GM19468 (cell line): ENCODE data around the gene ELAVL3.
A peak's percentile ranks its signal among the peaks of the same experiment; 100 is the strongest.
"Not testable (repeated sequence)": the region's sequence is repeated elsewhere in the genome, so short reads cannot be mapped to it uniquely, and the experiment has no call there.

ENCODE experiments used
- ATAC-seq: cut with Tn5 transposase; IDR thresholded peaks from one replicate; pipeline ENCODE4 v1.9.1; 2021; ENCODE audit warnings: mild to moderate bottlenecking, moderate library complexity, moderate number of reproducible peaks; ENCODE audit not compliant: unreplicated experiment; ENCODE audit errors: extremely low read depth

ELAVL3 gene

DNA sequence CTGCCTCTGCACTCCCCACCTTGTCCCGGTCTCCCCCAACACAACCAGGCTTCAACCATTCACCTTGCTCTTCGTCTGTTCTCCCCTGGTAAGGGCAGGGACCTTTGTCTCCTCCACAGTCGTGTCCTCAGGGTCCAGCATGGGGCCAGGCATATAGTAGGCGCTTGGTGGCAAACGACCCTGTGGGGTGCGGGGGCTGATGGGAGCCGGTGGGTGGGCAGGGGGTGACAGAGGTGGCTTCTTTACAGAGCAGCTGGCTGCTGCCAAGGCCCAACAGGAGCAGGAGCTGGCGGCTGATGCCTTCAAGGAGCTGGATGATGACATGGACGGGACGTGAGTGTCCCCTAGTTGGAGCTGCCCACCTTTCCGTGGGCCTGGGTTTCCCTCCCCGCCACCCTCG lies 35.7 kb downstream of the ELAVL3 start:
- no peak for ATAC-seq

DNA sequence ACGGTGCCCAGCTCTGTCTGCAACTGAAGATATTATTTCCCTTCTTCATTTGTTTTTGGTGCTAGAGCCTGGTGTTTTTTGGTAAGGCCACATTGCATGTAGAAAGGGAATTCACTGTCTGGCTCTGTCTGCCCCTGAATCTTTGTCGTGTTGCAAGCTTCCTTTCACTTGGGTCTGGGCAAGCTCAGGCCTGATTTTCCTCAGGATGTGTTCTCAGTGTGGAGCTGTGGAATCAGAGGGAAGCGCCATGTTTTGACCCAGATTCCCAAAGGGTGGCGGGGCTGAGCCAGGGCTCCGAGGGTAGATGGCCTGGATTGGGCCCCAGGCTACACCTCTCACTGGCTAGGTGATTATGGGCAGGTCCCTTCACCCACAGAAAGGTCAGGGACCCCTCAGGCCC lies 36.8 kb downstream of the ELAVL3 start:
- ATAC-seq = no peak

DNA sequence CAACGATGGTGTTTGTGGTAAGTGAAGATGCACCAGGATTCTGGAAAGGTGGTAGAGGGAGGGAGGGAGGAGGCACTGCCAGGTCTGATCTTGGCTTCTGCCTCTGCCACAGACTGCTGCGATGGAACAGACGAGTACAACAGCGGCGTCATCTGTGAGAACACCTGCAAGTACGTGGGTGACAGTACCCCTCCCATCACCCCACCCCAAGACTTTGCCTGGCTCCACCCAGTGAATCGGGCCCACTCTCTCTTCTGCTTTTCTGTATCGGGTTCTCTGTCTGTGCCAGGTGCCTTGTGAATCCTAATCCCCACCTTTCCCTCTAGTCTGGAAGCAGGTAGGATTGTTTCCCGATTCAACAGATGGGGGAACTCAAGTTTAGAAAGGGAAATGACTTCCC lies 42.9 kb downstream of the ELAVL3 start:
- ATAC-seq = no peak

DNA sequence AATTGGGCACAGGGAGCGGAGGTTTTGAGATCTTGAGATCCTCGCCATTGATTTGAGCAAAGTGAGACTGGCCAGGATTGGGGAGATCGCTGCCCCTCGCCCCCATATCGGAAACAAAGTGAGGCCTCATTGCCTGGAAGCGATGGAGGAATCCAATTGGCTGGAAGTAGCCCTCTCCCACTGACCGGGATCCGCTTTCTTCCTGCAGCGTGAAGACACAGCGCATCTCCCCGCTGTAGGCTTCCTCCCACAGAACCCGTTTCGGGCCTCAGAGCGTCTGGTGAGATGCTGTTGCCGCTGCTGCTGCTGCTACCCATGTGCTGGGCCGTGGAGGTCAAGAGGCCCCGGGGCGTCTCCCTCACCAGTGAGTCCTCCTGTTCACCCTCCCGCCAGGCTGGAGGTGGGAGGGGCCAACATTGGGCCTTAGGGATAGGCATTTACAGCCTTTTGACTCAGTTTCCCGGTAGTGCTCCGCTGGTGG lies 45.0 kb downstream of the ELAVL3 start:
- no peak for ATAC-seq

DNA sequence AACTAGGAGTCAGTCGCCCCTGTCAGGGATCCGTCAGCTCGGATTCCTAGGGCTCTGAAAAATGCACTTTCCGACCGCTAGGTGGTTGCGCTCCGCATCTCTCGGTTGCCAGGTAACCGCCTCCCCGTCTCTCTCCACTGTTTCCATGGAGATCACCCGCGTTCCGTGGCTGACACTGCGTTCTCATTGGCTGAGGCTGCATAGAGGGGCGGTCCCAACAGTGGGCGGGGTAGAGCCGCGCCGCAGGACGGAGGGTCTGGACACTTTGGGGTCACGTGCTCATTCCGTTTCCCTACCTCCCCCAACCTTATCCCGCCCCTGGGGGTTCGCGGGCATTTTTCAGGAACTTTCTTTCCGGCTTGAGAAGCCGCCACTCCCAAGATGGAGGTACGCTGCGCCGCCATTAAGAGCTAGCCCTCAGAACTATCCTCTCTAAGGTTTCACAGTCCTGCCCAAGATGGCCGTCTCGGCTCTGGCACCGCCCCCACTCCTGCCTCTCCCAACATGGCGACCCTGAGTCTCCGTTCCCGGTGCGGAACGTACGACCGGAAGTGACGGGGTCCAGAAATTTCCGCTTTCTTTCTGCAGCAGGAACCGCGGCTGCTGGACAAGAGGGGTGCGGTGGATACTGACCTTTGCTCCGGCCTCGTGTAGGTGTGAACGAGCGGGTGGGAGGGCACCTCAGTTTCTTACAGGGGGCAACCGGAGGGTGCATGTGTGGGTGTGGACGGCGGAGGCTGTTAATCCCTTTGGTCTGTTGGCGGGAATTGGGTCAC lies 45.6 kb downstream of the ELAVL3 start, which contains the start of the genes ODAD3 and PRKCSH:
ODAD3 (minus strand) TSS at position 65 of the 776 bp plus-strand sequence. CDS start 105 bp downstream, outside the sequence.
PRKCSH (plus strand) TSS at position 579 of the 776 bp plus-strand sequence. CDS start 483 bp downstream, outside the sequence.
- peak; percentile 82 for ATAC-seq

DNA sequence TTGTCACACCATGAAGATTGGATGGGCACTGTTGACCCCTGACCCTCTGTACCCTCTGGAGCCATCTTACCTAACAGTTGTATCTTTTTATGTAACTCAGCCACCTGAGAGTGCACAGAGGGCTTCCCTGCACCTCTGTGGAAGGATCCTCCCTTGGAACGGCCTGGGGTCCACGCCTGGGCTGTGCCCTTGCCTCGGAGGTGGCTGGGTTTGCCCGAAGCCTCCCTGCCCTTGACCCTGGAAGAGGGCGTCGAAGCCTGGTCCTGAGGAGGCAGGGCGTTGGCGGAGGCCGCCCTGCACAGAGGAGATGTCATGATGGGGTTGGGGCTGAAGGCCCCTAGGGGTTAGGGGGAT lies 46.2 kb downstream of the ELAVL3 start:
- ATAC-seq = no peak

DNA sequence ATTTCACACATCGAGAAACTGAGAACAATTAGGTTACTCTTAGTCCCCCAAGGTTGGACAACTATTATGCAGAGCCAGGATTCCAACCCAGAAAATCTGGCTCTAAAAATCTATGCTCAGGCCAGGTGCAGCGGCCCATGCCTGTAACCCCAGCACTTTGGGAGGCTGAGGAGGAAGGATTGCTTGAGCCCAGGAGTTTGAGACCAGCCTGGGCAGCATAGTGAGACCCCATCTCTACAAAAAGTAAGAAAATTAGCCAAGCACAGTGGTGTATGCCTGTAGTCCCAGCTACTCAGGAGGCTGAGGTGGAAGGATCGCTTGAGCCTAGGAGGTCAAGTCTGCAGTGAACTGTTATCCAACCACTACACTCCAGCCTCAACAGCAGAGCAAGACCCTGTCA lies 47.3 kb downstream of the ELAVL3 start:
- not testable (repeated sequence) for ATAC-seq

DNA sequence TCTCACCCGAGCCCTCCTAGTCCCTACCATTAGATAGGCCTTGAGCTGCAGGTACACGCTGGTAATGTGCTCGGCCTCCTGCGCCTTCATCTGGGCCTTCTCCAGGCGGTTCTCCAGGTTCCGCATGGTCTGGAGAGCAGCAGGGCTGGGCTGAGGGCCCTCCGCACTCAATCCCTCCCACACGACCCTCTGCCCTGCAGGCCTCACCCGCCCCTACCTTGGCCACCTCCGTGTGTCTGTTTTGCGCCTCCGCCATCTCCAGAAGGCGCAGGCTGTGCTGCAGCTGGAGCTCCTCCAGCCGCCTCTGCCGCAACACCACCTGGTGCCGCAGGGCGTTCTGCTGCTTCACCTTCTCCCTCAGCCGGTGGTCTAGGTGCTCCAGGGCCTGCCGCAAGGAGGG lies 54.2 kb downstream of the ELAVL3 start:
- ATAC-seq = no peak

DNA sequence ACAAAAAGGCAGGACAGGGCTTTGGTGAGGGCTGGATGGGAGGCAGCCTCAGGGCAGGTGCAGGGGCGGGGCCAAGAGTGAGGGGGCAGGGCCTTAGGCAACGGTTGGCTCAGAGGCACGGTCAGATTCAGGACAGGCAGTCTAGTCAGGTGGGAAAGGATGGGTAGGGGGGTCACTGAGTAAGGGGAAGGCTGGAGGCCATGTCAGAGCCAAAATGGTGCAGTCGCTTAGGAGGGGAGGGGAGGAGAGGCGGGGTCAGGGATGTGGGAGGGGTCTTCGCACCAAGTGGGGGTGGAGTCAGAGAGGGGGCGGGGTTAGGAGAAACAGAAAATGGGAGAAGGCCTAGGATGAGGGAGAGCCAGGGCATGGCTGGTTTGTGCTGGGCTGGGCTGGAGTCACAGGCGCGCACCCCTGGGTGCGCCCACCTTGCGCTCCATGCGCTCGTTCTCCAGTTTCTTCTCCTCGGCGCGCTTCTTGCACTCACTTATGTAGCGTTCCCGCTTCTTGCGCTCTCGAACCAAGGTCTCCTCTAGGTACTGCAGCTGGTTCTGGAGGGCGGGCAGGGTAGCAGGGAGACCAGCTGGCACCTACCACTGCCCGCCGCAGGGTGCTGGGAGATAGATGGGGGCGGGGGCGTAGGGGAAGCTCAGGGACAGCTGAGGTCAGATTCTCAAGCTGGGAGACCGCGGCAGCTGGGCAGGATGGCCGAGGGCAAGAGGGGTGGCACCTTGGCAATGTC lies 55.0 kb downstream of the ELAVL3 start:
- no peak for ATAC-seq

DNA sequence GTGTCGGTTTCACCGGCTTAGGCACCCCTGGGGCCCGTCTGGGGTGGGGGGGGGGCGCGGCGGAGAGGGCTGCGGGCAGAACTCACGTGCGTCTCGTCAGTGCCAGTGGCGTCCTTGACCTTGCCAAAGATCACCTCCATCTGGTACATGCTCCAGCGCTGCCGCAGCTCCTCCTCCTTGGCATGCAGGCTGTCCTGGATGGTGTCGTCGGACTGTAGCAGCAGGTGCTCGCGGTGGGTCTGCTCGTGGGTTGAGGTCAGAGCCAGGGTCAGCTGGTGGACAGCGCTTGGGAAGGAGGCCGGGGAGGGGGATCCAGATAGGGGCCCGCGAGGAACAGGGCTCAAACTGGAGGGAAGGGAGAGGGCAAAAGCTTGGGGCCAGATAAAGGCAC lies 57.1 kb downstream of the ELAVL3 start:
- ATAC-seq = no peak

DNA sequence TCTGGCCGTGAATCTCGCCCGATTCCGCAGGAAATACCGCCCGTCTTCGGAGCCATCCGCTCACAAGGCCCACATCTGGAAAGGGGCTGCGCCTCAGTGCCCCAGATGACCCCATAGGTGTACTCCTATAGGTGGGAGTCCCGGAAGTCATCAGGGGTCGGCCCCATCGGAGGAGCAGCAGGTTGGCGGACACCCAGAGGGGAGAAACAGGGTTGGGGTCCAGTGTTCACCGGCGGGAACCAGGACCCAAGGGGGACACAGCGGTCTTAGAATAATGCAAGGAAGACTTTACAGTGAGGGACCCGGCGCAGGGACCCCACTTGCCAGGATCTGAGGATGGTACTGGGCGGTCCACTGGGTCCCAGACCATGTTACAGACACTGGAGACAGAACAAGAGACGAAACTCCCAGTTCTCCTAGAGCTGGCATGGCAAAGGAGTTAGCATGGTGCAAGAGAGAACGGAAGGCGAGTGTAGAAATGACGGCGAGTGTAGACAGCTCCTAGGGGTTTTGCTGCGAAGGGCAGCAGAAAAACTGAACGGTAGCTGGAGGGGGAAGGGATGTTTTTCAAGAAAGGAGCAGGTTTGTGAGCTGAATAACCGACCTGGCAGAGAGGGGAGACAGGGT lies 57.6 kb downstream of the ELAVL3 start:
- no peak for ATAC-seq

DNA sequence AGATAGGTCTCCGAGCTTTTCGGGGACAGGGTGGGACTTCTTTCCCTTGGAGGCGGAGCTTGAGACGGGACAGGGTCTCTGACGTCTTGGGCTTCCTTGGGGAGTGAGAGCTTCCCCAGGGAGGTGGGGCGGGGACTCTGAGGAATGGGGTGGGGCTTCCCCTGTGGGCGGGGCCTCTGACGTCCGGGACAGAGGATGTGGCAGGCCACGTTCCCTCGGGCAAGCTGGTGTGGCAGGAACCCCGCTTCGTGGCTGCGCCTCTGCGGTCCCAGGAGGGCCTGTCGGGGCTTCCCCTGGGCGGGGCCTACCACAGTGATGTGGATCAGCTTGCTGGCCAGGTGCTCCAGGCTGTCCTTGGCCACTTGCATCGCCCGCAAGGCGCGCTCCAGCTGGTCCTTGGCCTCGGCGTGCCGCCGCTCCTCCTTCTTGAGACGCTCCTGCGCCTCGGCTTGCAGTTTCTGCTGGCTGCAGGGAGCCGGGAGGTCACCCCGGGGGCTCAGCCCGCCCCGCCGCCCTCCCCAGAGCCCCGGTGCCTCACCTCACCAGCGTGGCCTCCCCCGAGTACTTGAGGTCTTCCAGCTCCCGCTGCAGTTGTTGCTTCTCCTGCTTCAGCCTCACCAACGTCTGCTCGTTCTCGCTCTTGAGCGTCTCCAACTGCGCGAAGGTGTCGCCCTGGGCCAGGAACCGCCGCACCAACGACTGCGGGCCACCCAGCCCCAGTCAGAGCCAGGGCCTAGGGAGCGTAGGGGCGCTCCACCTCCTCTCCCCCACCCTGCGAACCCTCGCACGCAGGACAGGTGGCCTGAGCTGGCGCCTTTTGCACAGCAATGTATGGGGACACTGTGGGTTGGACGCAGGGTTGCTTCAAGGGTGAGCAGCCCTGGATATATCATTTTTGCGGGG lies 58.4 kb downstream of the ELAVL3 start:
- ATAC-seq = no peak

DNA sequence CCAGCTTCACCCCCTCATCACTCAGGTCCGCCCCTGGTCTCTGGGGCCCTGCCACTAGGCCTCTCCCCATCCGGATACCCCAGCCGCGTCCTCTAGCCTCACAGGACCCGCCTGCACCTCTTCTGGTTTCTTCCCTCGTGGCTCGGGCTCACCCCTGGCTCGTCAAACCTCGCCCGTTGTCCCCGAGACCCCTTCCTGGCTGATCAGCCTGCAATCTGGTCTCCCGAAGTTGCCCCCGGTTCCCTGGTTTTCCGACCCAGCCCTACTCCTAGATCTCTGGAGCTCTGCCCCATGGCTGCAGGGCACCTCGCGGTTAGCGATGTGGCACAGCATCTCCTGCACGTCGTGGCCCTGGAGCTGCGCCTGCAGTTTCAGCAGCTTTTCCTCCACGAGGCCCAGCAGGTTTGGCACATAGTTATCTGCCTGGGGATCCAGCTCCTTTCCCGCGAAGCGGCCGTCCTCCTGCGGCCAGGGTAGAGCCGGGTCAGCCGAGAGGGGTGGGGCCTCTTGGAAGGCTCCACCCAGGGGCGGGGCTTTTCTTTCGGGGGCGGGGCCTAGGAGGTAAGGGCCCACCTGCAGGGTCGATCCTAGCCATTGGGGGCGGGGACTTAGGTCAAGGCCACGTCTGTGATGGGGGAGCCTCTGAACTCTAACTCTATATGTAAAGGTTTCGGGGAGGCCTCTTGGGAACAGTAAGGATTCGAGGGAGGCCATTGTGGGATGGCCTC lies 59.3 kb downstream of the ELAVL3 start:
- ATAC-seq = no peak

DNA sequence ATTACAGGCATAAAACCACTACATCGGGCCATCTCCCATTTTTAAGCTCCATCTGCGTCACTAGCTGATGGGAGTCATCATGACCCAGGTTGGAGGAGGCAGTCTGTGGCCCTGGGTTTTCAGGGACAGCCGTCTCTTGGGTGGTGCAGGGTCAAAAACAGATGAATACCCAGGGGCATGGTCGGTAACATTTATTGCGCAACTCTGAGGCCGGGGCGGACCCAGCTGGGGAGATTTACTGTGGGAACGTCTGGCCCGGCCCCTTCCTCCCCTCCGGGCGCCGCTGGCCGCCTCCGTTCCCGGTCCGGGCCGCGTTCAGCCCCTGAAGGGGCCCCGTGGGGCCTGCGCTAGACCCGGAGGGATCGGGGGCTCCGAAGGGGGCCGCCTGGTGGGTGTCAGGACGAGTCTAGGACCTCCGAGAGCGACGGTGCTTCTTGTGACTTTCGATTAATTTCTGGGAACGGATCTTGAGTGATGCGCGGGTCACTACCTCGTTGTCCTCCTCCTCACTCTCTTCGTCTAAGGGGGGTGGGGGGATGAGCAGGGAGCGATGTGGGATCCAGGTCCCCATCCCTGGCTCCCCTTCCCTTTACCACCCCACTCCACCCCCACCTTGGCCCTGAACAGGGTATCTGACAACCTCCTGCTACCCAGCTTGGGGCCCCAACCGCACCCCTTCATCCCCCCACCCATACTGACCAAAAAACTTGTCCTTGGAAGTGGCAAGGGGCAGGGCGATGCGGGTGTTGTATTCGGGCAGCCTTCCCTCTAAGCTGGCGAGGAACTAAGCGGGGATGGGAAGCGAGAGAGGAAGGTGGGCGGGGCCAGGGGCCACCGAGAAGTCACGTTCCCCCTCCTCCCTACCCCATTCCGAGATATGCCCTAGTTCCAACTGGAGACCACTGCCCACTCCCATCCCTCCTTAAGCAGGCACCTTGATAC lies 60.1 kb downstream of the ELAVL3 start:
- ATAC-seq = no peak

DNA sequence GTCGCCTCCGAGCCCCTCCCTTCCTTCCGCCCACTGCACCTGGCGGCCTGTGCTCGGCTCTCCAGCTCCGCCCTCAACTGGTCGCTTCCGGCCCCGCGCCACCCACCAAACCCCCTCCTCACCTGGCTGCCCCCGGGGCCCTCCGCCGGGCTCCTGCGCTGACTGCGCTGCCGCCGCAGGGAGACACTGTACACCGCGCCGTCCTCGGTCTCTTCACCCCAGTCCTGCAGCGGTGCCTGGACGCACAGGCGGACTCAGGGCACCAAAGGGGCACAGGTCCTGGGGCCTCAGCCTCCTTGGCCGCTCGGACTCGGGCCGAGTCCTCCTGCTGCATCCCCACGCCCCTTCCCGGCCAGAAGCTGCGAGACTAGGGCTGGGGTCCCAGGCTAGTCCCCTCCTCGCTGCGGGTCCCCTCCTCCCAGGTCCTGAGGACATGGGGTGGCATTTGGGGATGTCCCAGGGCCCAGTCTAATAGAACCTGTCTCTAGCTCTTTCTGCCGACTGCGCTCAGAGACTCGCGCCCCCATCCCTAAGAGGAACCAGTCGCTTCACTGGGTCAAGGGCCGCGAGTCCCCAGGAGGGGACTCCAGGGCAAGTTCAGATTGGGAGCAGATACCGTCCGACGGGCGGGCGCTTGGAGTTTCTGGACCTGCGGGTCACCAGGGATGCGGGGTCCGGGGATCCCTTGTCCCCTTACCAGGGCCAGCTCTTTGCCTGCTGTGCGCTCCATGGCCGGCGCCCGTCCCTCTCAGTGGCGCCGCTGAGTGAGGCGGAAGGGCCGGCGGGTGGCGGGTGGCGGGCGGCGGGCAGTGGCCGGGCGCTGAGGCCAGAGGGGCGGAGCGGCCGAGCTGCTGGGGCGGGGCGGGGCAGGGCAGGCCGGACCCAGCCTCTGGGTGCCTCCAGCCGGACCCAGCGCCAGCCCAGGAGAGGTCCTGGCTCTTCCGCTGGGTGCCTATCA lies 62.0 kb downstream of the ELAVL3 start, which contains the start of gene RGL3:
RGL3 (minus strand) TSS at position 766 of the 958 bp plus-strand sequence; CDS start at position 730, 36 bp downstream.
- no peak for ATAC-seq

DNA sequence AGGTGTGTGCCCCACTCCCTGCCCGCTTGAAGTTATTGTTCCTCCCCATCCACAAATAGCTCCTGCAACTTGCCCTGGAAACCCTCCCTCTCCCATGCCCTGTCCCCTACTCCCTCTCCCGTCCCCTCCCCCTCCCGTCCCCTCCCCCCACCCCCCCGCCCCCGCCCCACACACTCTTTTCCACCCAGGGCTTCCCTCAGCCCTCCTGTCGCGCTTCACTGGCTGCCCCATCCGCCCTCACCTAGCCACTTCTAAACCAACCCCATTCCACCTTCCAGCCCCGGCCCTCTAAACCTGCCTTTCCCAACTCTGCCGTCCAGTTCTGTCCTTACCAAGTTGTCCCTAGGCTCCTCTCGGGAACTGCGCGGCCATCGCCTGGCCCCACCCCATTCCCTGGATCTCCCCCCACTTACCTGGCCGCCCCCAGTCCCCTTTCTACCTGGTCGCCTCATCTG lies 62.7 kb downstream of the ELAVL3 start:
- ATAC-seq = no peak
